Natural killer cell (primary cell): ENCODE results near the gene GAREM1. TPM values are rescaled to one million over a fixed set of nuclear protein-coding genes. Genes with fewer than 3 reads are reported as not detected.

Experiments used
- ATAC-seq, 3 donors: fragments of 150-1000 bp in 2 of 3; fragments of 200-7000 bp in 1 of 3; cut with Tn5 transposase; 1 replicate in 1 of 3; 2 replicates in 2 of 3; pipeline ENCODE4 v1.10.0; 2021; ENCODE audit warnings: mild to moderate bottlenecking in 2 of 3, moderate library complexity in 2 of 3
- DNase-seq, 2 donors: peaks; one replicate each; pipeline versions ENCODE4 v3.0.0 to v3.0.0-alpha.2; 2013 to 2021; ENCODE audit warnings: mixed read lengths in 1 of 2
- H3K27ac ChIP-seq: one replicate; pipeline ENCODE4 v1.5.1; 2013; ENCODE audit warnings: mild to moderate bottlenecking, low read length
- H3K27me3 ChIP-seq: one replicate; pipeline ENCODE4 v1.6.1; 2013; ENCODE audit warnings: low read length; ENCODE audit not compliant: control insufficient read depth, insufficient read depth
- H3K36me3 ChIP-seq: one replicate; pipeline ENCODE4 v1.6.1; 2013; ENCODE audit warnings: low read length; ENCODE audit not compliant: control insufficient read depth, insufficient read depth
- H3K4me1 ChIP-seq: one replicate; pipeline ENCODE4 v1.6.1; 2013; ENCODE audit warnings: low read length; ENCODE audit not compliant: control insufficient read depth, insufficient read depth
- H3K4me3 ChIP-seq: one replicate; pipeline ENCODE4 v1.5.1; 2013; ENCODE audit warnings: low read length
- H3K9me3 ChIP-seq: one replicate; pipeline ENCODE4 v1.6.1; 2013; ENCODE audit warnings: low read length; ENCODE audit not compliant: control insufficient read depth, insufficient read depth
- H3K27ac Mint-ChIP-seq, 2 donors: one replicate each; pipeline ENCODE4 v1.8.0; 2022; ENCODE audit warnings: mild to moderate bottlenecking in 2 of 2, mixed read lengths in 2 of 2, moderate library complexity in 1 of 2
- H3K27me3 Mint-ChIP-seq, 2 donors: one replicate each; pipeline ENCODE4 v1.8.0; 2022; ENCODE audit warnings: low read depth in 2 of 2, mixed read lengths in 2 of 2
- H3K36me3 Mint-ChIP-seq: one replicate; pipeline ENCODE4 v1.8.0; 2022; ENCODE audit warnings: mixed read lengths
- H3K4me1 Mint-ChIP-seq, 2 donors: one replicate each; pipeline ENCODE4 v1.8.0; 2022; ENCODE audit warnings: mixed read lengths in 2 of 2
- H3K4me3 Mint-ChIP-seq: one replicate; pipeline ENCODE4 v1.8.0; 2022; ENCODE audit warnings: mild to moderate bottlenecking, moderate library complexity, mixed read lengths
- H3K9me3 Mint-ChIP-seq, 2 donors: one replicate each; pipeline ENCODE4 v1.8.0; 2022; ENCODE audit warnings: mixed read lengths in 2 of 2
- CTCF ChIP-seq: fragments of 200-600 bp; IDR thresholded peaks from one replicate; pipeline ENCODE4 v1.8.0; 2022; ENCODE audit warnings: antibody characterized with exemption
- WGBS: methylation state at CpG from one replicate; pipeline ENCODE4 v1.1.7; 2013; ENCODE audit warnings: missing lambda C conversion rate; ENCODE audit not compliant: insufficient coverage; 5-methylcytosine and 5-hydroxymethylcytosine counted together
- intact Hi-C: fragments of 100-400 bp; cut with micrococcal nuclease; formaldehyde crosslinking; loops from one replicate; pipeline ENCODE4 v1.14.2; 2022
- total RNA-seq, 4 donors: library from RNA; stranded (reverse); fragments of 120-200 nt in 1 of 4; gene quantifications; one replicate each; pipeline versions ENCODE4 v1.2.3 to v1.2.4, GENCODE V29; 2013 to 2022

Gene GAREM1
- total RNA-seq, 3 donors from 2014 or later (not counting 1 experiment from before 2014, with no cell fraction given), result 0.09 TPM; not detected in 2

DNA sequence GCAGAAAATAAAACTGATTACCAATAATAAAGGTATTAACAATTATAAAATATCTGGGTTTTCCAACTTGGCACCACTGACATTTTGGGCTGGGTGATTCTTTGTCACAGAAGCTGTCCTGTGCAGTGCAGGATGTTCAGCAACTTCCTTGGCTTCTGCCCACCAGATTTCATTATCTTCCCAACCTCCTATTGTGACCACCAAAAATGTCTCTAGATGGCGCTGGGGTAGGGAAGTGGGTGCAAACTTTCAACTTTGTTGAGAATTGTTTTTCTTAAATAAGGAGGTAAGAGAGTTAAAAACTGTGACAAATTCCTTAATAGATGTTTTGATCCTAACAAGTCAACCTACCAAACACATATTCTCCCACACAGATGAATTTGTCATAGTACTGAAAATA lies 90.1 kb downstream of the GAREM1 start:
- intact Hi-C loops, result no loop called here
- Mint-ChIP-seq H3K36me3 (no peaks in the 10 kb centered on the region), H3K27me3 (peaks cover 0 to 9% of the 10 kb centered on the region in 2 donors), H3K27ac (no peak overlapping the region), H3K4me1 (no peaks in the 10 kb centered on the region), H3K4me3 (no peak overlapping the region), H3K9me3 (no peaks in the 10 kb centered on the region)
- no peak for DNase-seq
- Histone ChIP-seq H3K4me1 (no peaks in the 10 kb centered on the region), H3K27me3 (no peaks in the 10 kb centered on the region), H3K4me3 (no peak overlapping the region), H3K36me3 (no peaks in the 10 kb centered on the region), H3K27ac (no peak overlapping the region), H3K9me3 (no peaks in the 10 kb centered on the region)
- WGBS, result no CpG with 5 or more reads among the region's 1 CpG
- TF ChIP-seq CTCF, result no peak
- ATAC-seq, result no peak

DNA sequence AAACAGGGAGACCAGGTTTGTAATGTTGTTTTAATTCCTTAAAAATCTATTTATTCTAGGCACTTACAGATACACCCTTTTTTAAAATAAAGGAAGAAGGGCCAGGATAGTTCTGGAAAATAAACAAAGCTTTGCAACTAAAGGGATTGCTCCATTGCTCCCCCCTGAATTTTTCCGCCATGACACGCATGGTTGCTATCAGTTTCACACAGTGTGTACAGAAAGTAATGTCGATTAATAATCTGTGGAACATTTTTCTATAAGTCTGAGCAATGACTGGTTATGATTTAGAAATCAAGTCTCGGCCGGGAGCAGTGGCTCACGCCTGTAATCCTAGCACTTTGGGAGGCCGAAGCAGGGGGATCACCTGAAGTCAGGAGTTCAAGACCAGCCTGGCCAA lies 90.8 kb downstream of the GAREM1 start:
- H3K4me3 Mint-ChIP-seq, result no peak overlapping the region
- H3K27me3 ChIP-seq, result no peaks in the 10 kb centered on the region
- no peaks in the 10 kb centered on the region for H3K36me3 ChIP-seq
- H3K27ac Mint-ChIP-seq, result no peak overlapping the region
- H3K9me3 Mint-ChIP-seq, result no peaks in the 10 kb centered on the region
- H3K4me3 ChIP-seq, result no peak overlapping the region
- intact Hi-C loops, result no loop called here
- no peaks in the 10 kb centered on the region for H3K4me1 ChIP-seq
- no peak for DNase-seq
- no peak for TF ChIP-seq CTCF
- H3K27ac ChIP-seq, result no peak overlapping the region
- ATAC-seq, result no peak
- WGBS, result 95% methylated on average over 7 of the region's 7 CpGs
- no peaks in the 10 kb centered on the region for H3K9me3 ChIP-seq
- H3K4me1 Mint-ChIP-seq, result no peaks in the 10 kb centered on the region
- no peaks in the 10 kb centered on the region for H3K36me3 Mint-ChIP-seq
- peaks cover 0 to 9% of the 10 kb centered on the region in 2 donors for H3K27me3 Mint-ChIP-seq

- no peaks in the 10 kb centered on the region for H3K4me1 ChIP-seq
- Mint-ChIP-seq H3K27ac (no peak overlapping the region), H3K4me1 (no peaks in the 10 kb centered on the region), H3K27me3 (peaks cover 0 to 9% of the 10 kb centered on the region in 2 donors), H3K9me3 (no peaks in the 10 kb centered on the region), H3K36me3 (no peaks in the 10 kb centered on the region), H3K4me3 (no peak overlapping the region)
- H3K27ac ChIP-seq, result no peak overlapping the region
- no peaks in the 10 kb centered on the region for H3K36me3 ChIP-seq
- 88% methylated on average over 4 of the region's 4 CpGs for WGBS
- H3K9me3 ChIP-seq, result no peaks in the 10 kb centered on the region
- no peak for ATAC-seq
- H3K4me3 ChIP-seq, result no peak overlapping the region
- DNase-seq, result no peak
- no peaks in the 10 kb centered on the region for H3K27me3 ChIP-seq
- TF ChIP-seq CTCF, result no peak
- intact Hi-C loops, result no loop called here
These were observed 92.0 kb downstream of the GAREM1 start for GRCh38 chr18:32378705-32379104.

DNA sequence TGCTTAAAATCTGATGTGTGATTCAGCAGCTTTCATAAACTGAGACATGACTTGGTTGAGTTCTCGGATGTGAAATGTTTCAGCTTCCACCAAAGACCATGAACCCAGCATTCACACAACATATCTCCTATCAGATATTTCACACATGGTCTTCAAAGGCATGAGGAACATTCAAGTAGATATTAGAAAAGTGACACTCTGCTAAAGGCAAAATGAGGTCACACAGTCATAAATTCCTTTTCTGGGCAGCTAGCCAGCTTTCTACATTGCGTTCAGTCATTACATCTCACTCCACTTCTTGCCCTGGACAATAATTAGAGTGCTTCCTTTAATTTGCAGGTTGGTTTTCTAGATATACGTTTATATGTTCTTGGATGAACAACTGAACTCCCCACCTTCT lies 96.7 kb downstream of the GAREM1 start:
- no peak for TF ChIP-seq CTCF
- H3K36me3 Mint-ChIP-seq, result no peaks in the 10 kb centered on the region
- no peak for DNase-seq
- H3K4me3 ChIP-seq, result no peak overlapping the region
- H3K27me3 Mint-ChIP-seq, result no peaks in the 10 kb centered on the region
- H3K27ac ChIP-seq, result no peak overlapping the region
- intact Hi-C loops, result no loop called here
- WGBS, result 44% methylated on average over 1 of the region's 3 CpGs
- no peak for ATAC-seq
- no peaks in the 10 kb centered on the region for H3K4me1 Mint-ChIP-seq
- H3K9me3 Mint-ChIP-seq, result no peaks in the 10 kb centered on the region
- no peaks in the 10 kb centered on the region for H3K27me3 ChIP-seq
- H3K4me1 ChIP-seq, result no peaks in the 10 kb centered on the region
- no peak overlapping the region for H3K27ac Mint-ChIP-seq
- H3K9me3 ChIP-seq, result no peaks in the 10 kb centered on the region
- H3K4me3 Mint-ChIP-seq, result no peak overlapping the region
- no peaks in the 10 kb centered on the region for H3K36me3 ChIP-seq
